ENCODE measurements around the gene GRM8.
A peak's percentile ranks its signal among the peaks of the same experiment; 100 is the strongest.

The GRM8 gene

DNA sequence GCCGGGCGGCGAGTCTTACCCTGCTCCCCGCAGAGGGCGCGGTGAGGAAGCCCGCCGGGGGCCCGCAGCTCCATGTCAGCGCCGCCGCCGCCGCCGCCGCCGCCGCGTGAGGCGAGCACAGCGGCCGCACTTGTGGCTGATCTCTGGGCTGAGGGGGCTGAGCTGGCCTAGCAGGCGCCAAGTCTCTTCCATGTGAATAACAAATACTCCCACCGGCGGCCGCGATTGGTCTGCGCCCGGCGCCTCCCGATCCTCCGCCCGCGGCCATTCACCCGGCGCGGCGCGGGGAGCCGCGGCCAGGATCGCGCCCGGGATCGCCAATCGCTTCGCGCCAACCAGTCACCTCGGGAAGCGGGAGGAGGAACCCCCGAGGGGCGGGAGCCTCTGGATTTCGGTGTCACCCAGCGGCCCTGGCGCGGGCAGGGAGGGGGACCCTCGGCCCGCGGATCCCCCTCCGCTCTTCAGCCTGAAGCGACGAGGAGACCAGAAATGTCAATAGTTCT lies at the start of gene GRM8:
TSS of gene GRM8 (minus strand) at position 164 of the 503 bp plus-strand sequence.
- TF ChIP-seq ZNF384 (IDR thresholded peaks at IDR 0.05) = no peak
- no peak for TF ChIP-seq FOXK2 (IDR thresholded peaks at IDR 0.05)
- no peak for TF ChIP-seq HDGF (IDR thresholded peaks at IDR 0.05; ENCODE audit: borderline replicate concordance)
- TF ChIP-seq ELF4 (IDR thresholded peaks at IDR 0.05) = no peak
- no peak for TF ChIP-seq ARNT (IDR thresholded peaks at IDR 0.05)
- no peak for TF ChIP-seq NFRKB (IDR thresholded peaks at IDR 0.05)
- no peak for TF ChIP-seq SP1 (IDR thresholded peaks at IDR 0.05)
- no peak for TF ChIP-seq FOXM1 (IDR thresholded peaks at IDR 0.05; ENCODE audit: borderline replicate concordance)
- no peak for TF ChIP-seq TARDBP (IDR thresholded peaks at IDR 0.05)
- ChIA-PET CTCF (no interaction called here), POLR2A (no interaction called here)
- peak; percentile 63 for DNase-seq (ENCODE audit: extremely low spot score)

DNA sequence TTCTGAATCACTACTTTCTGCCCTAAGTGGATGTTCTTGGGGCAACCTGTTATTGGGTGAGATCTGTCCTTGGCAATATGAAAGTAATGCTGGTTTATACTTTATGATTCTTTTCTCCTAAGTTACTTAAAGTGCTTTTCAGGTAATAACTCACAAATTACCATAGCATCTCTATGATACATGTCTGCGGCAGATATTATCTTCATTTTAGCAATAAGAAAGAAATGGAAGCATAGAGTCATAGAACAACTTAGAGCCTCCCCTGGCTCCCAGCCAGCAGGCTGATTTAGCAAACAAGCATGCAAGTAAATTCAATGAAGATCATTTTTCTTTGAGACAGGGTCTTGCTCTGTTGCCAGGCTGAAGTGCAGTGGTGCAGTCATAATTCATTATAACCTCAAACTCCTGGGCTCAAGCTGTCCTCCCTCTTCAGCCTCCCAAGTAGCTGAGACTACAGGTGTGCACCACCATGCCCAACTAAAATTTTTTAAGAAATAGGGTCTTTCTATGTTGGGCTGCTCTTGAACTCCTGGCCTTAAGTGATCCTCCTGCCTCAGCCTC lies 38.1 kb upstream of the GRM8 start:
- ChIA-PET CTCF (no interaction called here), POLR2A (no interaction called here)
- no peak for DNase-seq (ENCODE audit: extremely low spot score)
- TF ChIP-seq FOXM1 (IDR thresholded peaks at IDR 0.05; ENCODE audit: borderline replicate concordance) = no peak
- TF ChIP-seq, protein P1, sequence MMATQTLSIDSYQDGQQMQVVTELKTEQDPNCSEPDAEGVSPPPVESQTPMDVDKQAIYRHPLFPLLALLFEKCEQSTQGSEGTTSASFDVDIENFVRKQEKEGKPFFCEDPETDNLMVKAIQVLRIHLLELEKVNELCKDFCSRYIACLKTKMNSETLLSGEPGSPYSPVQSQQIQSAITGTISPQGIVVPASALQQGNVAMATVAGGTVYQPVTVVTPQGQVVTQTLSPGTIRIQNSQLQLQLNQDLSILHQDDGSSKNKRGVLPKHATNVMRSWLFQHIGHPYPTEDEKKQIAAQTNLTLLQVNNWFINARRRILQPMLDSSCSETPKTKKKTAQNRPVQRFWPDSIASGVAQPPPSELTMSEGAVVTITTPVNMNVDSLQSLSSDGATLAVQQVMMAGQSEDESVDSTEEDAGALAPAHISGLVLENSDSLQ (IDR thresholded peaks at IDR 0.05) = no peak
- no peak for TF ChIP-seq NFRKB (IDR thresholded peaks at IDR 0.05)
- TF ChIP-seq TARDBP (IDR thresholded peaks at IDR 0.05) = no peak
- TF ChIP-seq HDGF (IDR thresholded peaks at IDR 0.05; ENCODE audit: borderline replicate concordance) = no peak
- no peak for TF ChIP-seq ZNF384 (IDR thresholded peaks at IDR 0.05)
- no peak for TF ChIP-seq SUZ12 (IDR thresholded peaks at IDR 0.05)
- no peak for TF ChIP-seq ARNT (IDR thresholded peaks at IDR 0.05)
- TF ChIP-seq FOXK2 (IDR thresholded peaks at IDR 0.05) = no peak
- no peak for TF ChIP-seq LEF1 (IDR thresholded peaks at IDR 0.05; ENCODE audit: borderline replicate concordance)
- no peak for TF ChIP-seq FOXA1 (IDR thresholded peaks at IDR 0.05)
- TF ChIP-seq ELF4 (IDR thresholded peaks at IDR 0.05) = no peak
- no peak for TF ChIP-seq L3MBTL2 (conservative IDR thresholded peaks at IDR 0.05)
- no peak for TF ChIP-seq BHLHE40 (IDR thresholded peaks at IDR 0.05; ENCODE audit: borderline replicate concordance)

DNA sequence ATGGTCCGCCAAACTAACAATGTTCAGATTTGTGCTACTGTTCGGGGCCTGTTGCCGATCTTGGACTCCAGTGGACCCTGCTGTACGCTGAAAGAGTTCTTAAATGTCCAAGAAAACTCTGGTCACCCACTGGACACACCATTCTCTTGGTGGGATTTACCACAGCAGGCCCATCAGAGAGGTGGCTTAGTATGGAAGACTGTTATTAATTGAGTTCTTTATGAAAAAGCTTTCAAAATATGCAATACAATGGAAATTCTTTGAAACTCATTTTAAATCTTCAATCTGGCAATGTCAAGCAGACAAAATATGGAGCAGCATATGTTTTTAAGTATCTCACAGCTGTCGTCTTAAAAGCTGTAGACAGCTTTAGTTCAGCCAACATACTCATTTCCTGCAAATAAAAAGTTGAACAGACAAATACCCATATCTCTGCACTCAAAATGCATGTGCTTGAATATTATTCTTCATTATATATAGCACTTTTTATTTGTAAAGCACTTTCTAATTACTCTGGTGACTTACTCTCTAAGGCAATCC lies 37.4 kb upstream of the GRM8 start:
- ChIA-PET POLR2A (no interaction called here), CTCF (no interaction called here)
- TF ChIP-seq SUZ12 (IDR thresholded peaks at IDR 0.05) (no peak), LEF1 (IDR thresholded peaks at IDR 0.05; ENCODE audit: borderline replicate concordance) (no peak), SP1 (IDR thresholded peaks at IDR 0.05) (no peak)
- TF ChIP-seq, protein P1 (IDR thresholded peaks at IDR 0.05) = no peak
- DNase-seq (ENCODE audit: extremely low spot score) = no peak

DNA sequence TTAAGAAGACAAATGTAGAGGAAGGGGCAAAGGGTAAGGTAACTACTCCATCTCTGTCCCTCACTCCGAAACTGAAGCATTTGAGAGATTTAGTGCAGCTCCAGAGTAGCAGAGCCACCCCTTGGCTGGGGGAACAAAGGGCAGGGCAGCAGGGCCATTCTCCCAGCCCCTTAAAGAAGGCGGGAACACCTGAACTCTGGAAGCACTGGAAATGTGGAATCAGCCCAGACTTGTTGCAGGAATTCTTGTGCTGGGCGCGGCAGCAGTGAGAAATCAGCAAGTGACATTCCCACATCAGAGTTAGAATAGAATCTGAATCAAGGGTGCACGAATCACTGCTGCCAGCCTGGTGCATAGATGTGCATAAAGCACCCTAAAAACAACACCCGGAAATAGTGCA lies 34.4 kb upstream of the GRM8 start:
- ChIA-PET CTCF (no interaction called here), POLR2A (no interaction called here)
- DNase-seq (ENCODE audit: extremely low spot score) = no peak
- TF ChIP-seq CTBP1 (IDR thresholded peaks at IDR 0.05; ENCODE audit: borderline replicate concordance) (no peak), LEF1 (IDR thresholded peaks at IDR 0.05; ENCODE audit: borderline replicate concordance) (no peak), ARNT (IDR thresholded peaks at IDR 0.05) (no peak), ELF4 (IDR thresholded peaks at IDR 0.05) (no peak), BHLHE40 (IDR thresholded peaks at IDR 0.05; ENCODE audit: borderline replicate concordance) (no peak), SP1 (IDR thresholded peaks at IDR 0.05) (no peak), NFRKB (IDR thresholded peaks at IDR 0.05) (no peak), HDGF (IDR thresholded peaks at IDR 0.05; ENCODE audit: borderline replicate concordance) (no peak)

DNA sequence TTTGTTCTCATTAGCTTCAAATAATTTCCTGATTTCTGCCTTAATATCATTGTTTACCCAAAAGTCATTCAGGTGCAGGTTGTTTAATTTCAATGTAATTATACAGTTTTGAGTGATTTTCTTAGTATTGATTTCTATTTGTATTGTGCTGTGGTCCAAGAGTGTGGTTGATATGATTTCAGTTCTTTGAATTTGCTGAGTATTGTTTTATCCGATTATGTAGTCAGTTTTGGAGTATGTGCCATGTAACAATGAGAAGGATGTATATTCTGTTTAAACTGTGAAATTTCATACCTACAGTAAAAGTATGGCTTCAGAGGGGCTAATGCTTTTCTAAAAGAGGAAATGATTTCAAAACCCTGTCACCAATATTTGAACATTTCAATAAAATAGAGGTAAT lies 17.4 kb upstream of the GRM8 start:
- TF ChIP-seq SUZ12 (IDR thresholded peaks at IDR 0.05) = no peak
- no peak for TF ChIP-seq NFRKB (IDR thresholded peaks at IDR 0.05)
- TF ChIP-seq FOXK2 (IDR thresholded peaks at IDR 0.05) = no peak
- no peak for TF ChIP-seq TARDBP (IDR thresholded peaks at IDR 0.05)
- no peak for TF ChIP-seq HDGF (IDR thresholded peaks at IDR 0.05; ENCODE audit: borderline replicate concordance)
- TF ChIP-seq L3MBTL2 (conservative IDR thresholded peaks at IDR 0.05) = no peak
- no peak for TF ChIP-seq BHLHE40 (IDR thresholded peaks at IDR 0.05; ENCODE audit: borderline replicate concordance)
- no peak for TF ChIP-seq SP1 (IDR thresholded peaks at IDR 0.05)
- TF ChIP-seq, protein P1 (IDR thresholded peaks at IDR 0.05) = no peak
- TF ChIP-seq LEF1 (IDR thresholded peaks at IDR 0.05; ENCODE audit: borderline replicate concordance) = no peak
- TF ChIP-seq FOXM1 (IDR thresholded peaks at IDR 0.05; ENCODE audit: borderline replicate concordance) = no peak
- no peak for TF ChIP-seq ELF4 (IDR thresholded peaks at IDR 0.05)
- DNase-seq (ENCODE audit: extremely low spot score) = no peak
- ChIA-PET CTCF (no interaction called here), POLR2A (no interaction called here)

DNA sequence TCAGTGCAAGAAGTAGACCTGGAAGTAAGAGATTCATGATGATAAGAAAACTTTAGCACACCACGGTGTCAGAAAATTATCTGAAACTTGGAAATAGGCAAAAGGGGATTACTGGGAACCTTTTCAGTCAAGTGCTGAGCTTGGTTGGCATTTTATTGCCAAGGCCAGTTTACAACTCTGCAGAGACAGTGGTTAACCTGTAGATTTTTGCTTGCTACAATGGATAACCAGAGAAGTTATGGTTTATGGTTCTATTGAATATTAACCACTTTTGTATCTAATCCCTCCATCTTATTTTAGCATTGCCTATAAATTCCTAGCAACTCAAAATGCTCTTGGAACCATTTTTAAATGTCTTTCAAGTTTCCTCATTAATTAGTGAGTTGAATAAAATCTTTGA lies 13.3 kb upstream of the GRM8 start:
- ChIA-PET POLR2A (no interaction called here), CTCF (no interaction called here)
- no peak for DNase-seq (ENCODE audit: extremely low spot score)
- TF ChIP-seq NFRKB (IDR thresholded peaks at IDR 0.05) (no peak), SUZ12 (IDR thresholded peaks at IDR 0.05) (no peak), LEF1 (IDR thresholded peaks at IDR 0.05; ENCODE audit: borderline replicate concordance) (no peak), SP1 (IDR thresholded peaks at IDR 0.05) (no peak)

DNA sequence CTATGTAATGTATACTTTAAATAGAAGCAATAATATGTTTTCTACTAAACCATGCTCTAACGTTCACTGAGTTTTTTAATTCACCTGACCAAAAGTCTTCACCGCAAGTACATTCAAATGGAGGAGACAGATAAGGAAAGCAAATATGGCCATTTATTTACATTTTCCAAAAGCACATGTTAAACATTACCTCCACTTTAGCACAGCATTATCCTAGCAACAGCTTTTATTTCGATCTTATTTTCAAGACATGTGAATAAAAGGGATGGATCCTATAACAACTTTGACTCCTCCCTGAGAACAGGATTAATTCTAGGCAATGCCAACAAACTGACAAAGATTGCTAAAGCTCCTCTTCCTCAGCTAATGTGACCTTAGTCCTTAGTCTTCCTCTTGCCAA lies 11.5 kb upstream of the GRM8 start:
- CTCF ChIA-PET = no interaction called here
- POLR2A ChIA-PET = no interaction called here
- DNase-seq (ENCODE audit: extremely low spot score) = no peak
- TF ChIP-seq, protein P1 (IDR thresholded peaks at IDR 0.05) = no peak
- TF ChIP-seq SUZ12 (IDR thresholded peaks at IDR 0.05) = no peak

All from HEK293T (cell line).